ENCODE measurements around the gene ZP3. TPM values are rescaled to one million over a fixed set of nuclear protein-coding genes. Genes with fewer than 3 reads are reported as not detected.
A peak's percentile ranks its signal among the peaks of the same experiment; 100 is the strongest.

The ZP3 gene
- not detected in 2 replicates for total RNA-seq
- long read RNA-seq = 0 reads

DNA sequence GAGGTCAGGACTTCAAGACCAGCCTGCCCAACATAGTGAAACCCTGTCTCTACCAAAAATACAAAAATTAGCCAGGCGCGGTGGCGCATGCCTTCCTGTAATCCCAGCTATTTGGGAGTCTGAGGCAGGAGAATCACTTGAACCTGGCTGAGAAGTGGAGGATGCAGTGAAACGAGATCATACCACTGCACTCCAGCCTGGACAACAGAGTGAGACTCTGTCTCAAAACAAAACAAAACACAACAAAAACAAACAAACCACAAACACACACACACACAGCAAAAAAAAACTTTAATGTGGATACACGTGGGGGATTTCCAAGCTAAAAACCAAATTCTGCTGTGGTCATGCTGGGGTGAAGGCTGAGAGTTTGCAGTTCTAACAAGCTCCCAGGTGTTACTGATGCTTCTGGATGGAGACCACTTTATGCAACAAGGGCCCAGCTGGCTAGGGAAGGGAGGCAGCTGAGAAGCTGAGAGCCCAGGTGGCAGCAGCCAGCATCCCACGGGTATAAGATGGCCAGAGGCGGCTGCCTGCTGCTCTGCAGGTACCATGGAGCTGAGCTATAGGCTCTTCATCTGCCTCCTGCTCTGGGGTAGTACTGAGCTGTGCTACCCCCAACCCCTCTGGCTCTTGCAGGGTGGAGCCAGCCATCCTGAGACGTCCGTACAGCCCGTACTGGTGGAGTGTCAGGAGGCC is at the start of gene ZP3:
ZP3 (plus strand) TSS at position 538 of the 699 bp plus-strand sequence; CDS start at position 553, 15 bp downstream.
- no peaks in the 10 kb centered on the region for H3K9me3 Mint-ChIP-seq (ENCODE audit: low read depth)
- H3K27me3 Mint-ChIP-seq = peaks cover 9% of the 10 kb centered on the region
- no peak within 1 kb of the TSS for H3K4me3 Mint-ChIP-seq (ENCODE audit: low read depth)
- no peaks in the 10 kb centered on the region for H3K36me3 Mint-ChIP-seq (ENCODE audit: insufficient read depth)
- peak within 1 kb of the TSS; percentile 78 for H3K27ac Mint-ChIP-seq
- TF ChIP-seq, protein P1, sequence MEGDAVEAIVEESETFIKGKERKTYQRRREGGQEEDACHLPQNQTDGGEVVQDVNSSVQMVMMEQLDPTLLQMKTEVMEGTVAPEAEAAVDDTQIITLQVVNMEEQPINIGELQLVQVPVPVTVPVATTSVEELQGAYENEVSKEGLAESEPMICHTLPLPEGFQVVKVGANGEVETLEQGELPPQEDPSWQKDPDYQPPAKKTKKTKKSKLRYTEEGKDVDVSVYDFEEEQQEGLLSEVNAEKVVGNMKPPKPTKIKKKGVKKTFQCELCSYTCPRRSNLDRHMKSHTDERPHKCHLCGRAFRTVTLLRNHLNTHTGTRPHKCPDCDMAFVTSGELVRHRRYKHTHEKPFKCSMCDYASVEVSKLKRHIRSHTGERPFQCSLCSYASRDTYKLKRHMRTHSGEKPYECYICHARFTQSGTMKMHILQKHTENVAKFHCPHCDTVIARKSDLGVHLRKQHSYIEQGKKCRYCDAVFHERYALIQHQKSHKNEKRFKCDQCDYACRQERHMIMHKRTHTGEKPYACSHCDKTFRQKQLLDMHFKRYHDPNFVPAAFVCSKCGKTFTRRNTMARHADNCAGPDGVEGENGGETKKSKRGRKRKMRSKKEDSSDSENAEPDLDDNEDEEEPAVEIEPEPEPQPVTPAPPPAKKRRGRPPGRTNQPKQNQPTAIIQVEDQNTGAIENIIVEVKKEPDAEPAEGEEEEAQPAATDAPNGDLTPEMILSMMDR (IDR thresholded peaks at IDR 0.05; ENCODE audit: unreplicated experiment) = no peak
- no peak for DNase-seq (ENCODE audit: low spot score, unreplicated experiment)
- H3K4me1 Mint-ChIP-seq (ENCODE audit: low read depth) = peaks cover 11% of the 10 kb centered on the region

- Mint-ChIP-seq H3K27me3 (peaks cover 7% of the 10 kb centered on the region), H3K4me3 (ENCODE audit: low read depth) (no peak overlapping the region), H3K9me3 (ENCODE audit: low read depth) (no peaks in the 10 kb centered on the region), H3K36me3 (ENCODE audit: insufficient read depth) (no peaks in the 10 kb centered on the region), H3K27ac (no peak overlapping the region), H3K4me1 (ENCODE audit: low read depth) (peaks cover 4% of the 10 kb centered on the region)
- no peak for DNase-seq (ENCODE audit: low spot score, unreplicated experiment)
- TF ChIP-seq, protein P1 (IDR thresholded peaks at IDR 0.05; ENCODE audit: unreplicated experiment) = no peak
These were observed 49.5 kb upstream of the ZP3 start for GRCh38 chr7:76375251-76375650.

- H3K27me3 Mint-ChIP-seq = peaks cover 7% of the 10 kb centered on the region
- DNase-seq (ENCODE audit: low spot score, unreplicated experiment) = no peak
- H3K27ac Mint-ChIP-seq = no peak overlapping the region
- TF ChIP-seq, protein P1 (IDR thresholded peaks at IDR 0.05; ENCODE audit: unreplicated experiment) = no peak
- H3K36me3 Mint-ChIP-seq (ENCODE audit: insufficient read depth) = no peaks in the 10 kb centered on the region
- H3K4me1 Mint-ChIP-seq (ENCODE audit: low read depth) = peaks cover 4% of the 10 kb centered on the region
- no peak overlapping the region for H3K4me3 Mint-ChIP-seq (ENCODE audit: low read depth)
- no peaks in the 10 kb centered on the region for H3K9me3 Mint-ChIP-seq (ENCODE audit: low read depth)
These were observed 47.4 kb upstream of the ZP3 start for GRCh38 chr7:76377186-76377918.

GRCh38 chr7:76380623-76380966 is 44.2 kb upstream of the ZP3 start:
- H3K4me3 Mint-ChIP-seq (ENCODE audit: low read depth) = peak overlapping the region; percentile 73
- H3K4me1 Mint-ChIP-seq (ENCODE audit: low read depth) = no peaks in the 10 kb centered on the region
- H3K27me3 Mint-ChIP-seq = no peaks in the 10 kb centered on the region

DNA sequence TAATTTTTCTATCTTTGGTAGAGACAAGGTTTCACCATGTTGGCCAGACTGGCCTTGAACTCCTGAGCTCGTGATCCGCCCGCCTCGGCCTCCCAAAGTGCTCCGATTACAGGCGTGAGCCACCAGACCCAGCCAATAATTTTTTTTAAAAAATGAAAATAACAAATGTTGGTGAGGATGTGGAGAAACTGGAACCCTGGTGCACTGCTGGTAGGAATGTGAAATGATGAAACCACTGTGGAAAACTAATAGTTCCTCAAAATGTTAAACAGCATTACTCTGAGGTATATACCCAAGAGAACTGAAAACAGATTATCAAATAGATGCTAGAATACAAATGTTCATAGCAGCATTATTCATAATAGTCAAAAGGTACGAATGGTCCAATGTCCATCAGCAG is 42.9 kb upstream of the ZP3 start:
- TF ChIP-seq, protein P1 (IDR thresholded peaks at IDR 0.05; ENCODE audit: unreplicated experiment) = peak; percentile 24
- Mint-ChIP-seq H3K36me3 (ENCODE audit: insufficient read depth) (no peaks in the 10 kb centered on the region), H3K27ac (no peak overlapping the region), H3K9me3 (ENCODE audit: low read depth) (no peaks in the 10 kb centered on the region), H3K4me3 (ENCODE audit: low read depth) (no peak overlapping the region), H3K27me3 (no peaks in the 10 kb centered on the region), H3K4me1 (ENCODE audit: low read depth) (no peaks in the 10 kb centered on the region)
- no peak for DNase-seq (ENCODE audit: low spot score, unreplicated experiment)

More at GRCh38 chr7:76380623-76380966, 44.2 kb upstream of the ZP3 start:
- Mint-ChIP-seq H3K9me3 (ENCODE audit: low read depth) (no peaks in the 10 kb centered on the region), H3K27ac (peak overlapping the region; percentile 92), H3K36me3 (ENCODE audit: insufficient read depth) (no peaks in the 10 kb centered on the region)
- TF ChIP-seq, protein P1 (IDR thresholded peaks at IDR 0.05; ENCODE audit: unreplicated experiment) = no peak
- no peak for DNase-seq (ENCODE audit: low spot score, unreplicated experiment)

Measured in progenitor cell of endocrine pancreas (in vitro differentiated cells).